Measurements from ENCODE around the gene SALL1.

Gene SALL1

GRCh38 chr16:51119556-51119955 is 31.5 kb downstream of the SALL1 start:
- Histone ChIP-seq H3K36me3 (no peaks in the 10 kb centered on the region), H3K27ac (no peak overlapping the region), H3K27me3 (peaks cover 0 to 24% of the 10 kb centered on the region in 2 donors), H3K4me1 (no peaks in the 10 kb centered on the region), H3K9me3 (no peaks in the 10 kb centered on the region), H3K4me3 (no peak overlapping the region)
- intact Hi-C loops (cut with DNase I; ENCODE audit: low total_unique reads) = no loop called here
- TF ChIP-seq CTCF (IDR thresholded peaks at IDR 0.05) = no peak
- DNase-seq = no peak

- Histone ChIP-seq H3K36me3 (no peaks in the 10 kb centered on the region), H3K4me3 (no peak overlapping the region), H3K27me3 (peaks cover 0 to 35% of the 10 kb centered on the region in 2 donors), H3K4me1 (no peaks in the 10 kb centered on the region), H3K9me3 (no peaks in the 10 kb centered on the region), H3K27ac (no peak overlapping the region)
- no peak for DNase-seq
- intact Hi-C loops (cut with DNase I; ENCODE audit: low total_unique reads) = no loop called here
- no peak for TF ChIP-seq CTCF (IDR thresholded peaks at IDR 0.05)
Measured at GRCh38 chr16:51116353-51116752, 34.7 kb downstream of the SALL1 start.

- no peak for DNase-seq
- TF ChIP-seq CTCF (IDR thresholded peaks at IDR 0.05) = no peak
- intact Hi-C loops (cut with DNase I; ENCODE audit: low total_unique reads) = no loop called here
- Histone ChIP-seq H3K9me3 (no peaks in the 10 kb centered on the region), H3K4me3 (no peak overlapping the region), H3K36me3 (no peaks in the 10 kb centered on the region), H3K27me3 (peaks cover 0 to 31% of the 10 kb centered on the region in 2 donors), H3K27ac (no peak overlapping the region), H3K4me1 (no peaks in the 10 kb centered on the region)
Measured at GRCh38 chr16:51114382-51114781, 36.7 kb downstream of the SALL1 start.

GRCh38 chr16:51113236-51114125 is 37.6 kb downstream of the SALL1 start:
- intact Hi-C loops (cut with DNase I; ENCODE audit: low total_unique reads) = no loop called here

GRCh38 chr16:51112323-51112722 is 38.7 kb downstream of the SALL1 start:
- Histone ChIP-seq H3K27me3 (peaks cover 0 to 31% of the 10 kb centered on the region in 2 donors), H3K4me1 (no peaks in the 10 kb centered on the region), H3K4me3 (no peak overlapping the region), H3K36me3 (no peaks in the 10 kb centered on the region), H3K27ac (no peak overlapping the region), H3K9me3 (no peaks in the 10 kb centered on the region)
- DNase-seq = no peak
- intact Hi-C loops (cut with DNase I; ENCODE audit: low total_unique reads) = no loop called here
- TF ChIP-seq CTCF (IDR thresholded peaks at IDR 0.05) = no peak

More at GRCh38 chr16:51113236-51114125, 37.6 kb downstream of the SALL1 start:
- H3K9me3 ChIP-seq = no peaks in the 10 kb centered on the region
- H3K27me3 ChIP-seq = peaks cover 0 to 31% of the 10 kb centered on the region in 2 donors
- no peak overlapping the region for H3K27ac ChIP-seq
- H3K4me3 ChIP-seq = no peak overlapping the region
- no peak for DNase-seq
- TF ChIP-seq CTCF (IDR thresholded peaks at IDR 0.05) = no peak
- no peaks in the 10 kb centered on the region for H3K4me1 ChIP-seq
- H3K36me3 ChIP-seq = no peaks in the 10 kb centered on the region

Data from tibial artery (tissue), 4 donors.